NAMALWA (cell line): ENCODE measurements around the gene CTSG.
"Not testable (repeated sequence)": the region's sequence is repeated elsewhere in the genome, so short reads cannot be mapped to it uniquely, and the experiment has no call there.

Experiments
- DNase-seq: peaks from one replicate; pipeline ENCODE4 v3.0.0-alpha.2; 2015; ENCODE audit warnings: low spot score

CTSG gene

DNA sequence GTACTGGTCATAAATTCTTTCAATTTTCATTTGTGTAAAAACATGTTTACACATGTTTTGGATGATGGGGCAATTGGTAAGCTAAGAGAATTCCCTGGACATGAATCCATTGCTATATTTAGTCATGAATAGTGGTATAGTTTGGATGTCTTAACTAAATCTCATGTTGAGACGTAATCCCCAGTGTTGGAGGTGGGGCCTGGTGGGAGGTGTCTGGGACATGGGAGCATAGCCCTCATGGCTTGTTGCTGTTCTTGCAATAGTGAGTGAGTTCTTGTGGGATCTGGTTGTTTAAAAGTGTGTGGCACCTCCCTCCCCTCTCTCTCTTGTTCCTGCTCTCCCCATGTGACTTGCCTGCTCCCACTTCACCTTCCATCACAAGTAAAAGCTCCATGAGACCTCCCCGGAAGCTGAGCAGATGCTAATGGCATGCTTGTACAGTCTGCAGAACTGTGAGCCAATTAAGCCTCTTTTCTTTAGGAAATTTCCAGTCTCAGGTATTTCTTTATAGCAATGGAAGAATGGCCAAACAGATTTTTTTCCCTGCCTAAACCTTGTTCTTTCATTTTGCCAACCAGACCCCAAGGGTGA, 33.6 kb downstream of the CTSG start:
- no peak for DNase-seq

DNA sequence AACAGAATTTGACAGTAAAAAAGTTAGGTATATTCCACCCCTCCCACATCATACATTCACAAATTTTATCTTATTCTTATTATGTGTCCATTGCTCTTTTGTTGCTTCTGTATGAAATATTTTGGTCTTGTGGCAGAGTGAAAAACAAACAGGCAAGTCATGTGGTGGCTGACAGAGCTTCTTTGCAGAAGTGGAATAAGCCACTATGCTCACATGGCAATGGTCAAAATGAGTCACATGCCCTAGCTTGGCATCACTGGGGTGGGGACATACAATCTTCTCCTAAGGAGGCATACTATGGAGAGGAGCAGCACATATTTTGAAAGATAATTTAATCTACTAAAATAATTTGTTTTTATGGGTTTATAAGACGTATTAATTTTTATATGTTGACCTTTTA, 40.3 kb downstream of the CTSG start:
- no peak for DNase-seq

DNA sequence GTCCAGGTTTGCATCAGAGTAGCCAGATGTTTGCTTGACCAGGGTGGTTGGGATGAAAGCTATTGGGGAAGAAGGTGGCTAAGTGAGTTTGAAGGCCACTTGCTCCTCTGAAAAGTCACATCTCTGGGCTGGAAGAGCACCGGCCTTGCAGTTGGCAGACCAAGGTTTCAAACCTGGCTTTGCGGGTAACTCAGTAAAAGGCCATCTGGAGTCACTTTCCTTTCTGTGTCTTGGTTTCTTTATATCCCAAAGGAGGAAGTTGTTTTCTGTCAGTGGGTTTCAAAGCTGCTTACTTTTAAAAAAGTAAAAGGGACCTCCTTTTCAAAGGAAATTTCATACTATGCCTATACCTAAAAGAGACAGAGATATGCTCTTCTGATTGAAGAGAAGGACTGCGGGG, 41.8 kb downstream of the CTSG start:
- DNase-seq = no peak

DNA sequence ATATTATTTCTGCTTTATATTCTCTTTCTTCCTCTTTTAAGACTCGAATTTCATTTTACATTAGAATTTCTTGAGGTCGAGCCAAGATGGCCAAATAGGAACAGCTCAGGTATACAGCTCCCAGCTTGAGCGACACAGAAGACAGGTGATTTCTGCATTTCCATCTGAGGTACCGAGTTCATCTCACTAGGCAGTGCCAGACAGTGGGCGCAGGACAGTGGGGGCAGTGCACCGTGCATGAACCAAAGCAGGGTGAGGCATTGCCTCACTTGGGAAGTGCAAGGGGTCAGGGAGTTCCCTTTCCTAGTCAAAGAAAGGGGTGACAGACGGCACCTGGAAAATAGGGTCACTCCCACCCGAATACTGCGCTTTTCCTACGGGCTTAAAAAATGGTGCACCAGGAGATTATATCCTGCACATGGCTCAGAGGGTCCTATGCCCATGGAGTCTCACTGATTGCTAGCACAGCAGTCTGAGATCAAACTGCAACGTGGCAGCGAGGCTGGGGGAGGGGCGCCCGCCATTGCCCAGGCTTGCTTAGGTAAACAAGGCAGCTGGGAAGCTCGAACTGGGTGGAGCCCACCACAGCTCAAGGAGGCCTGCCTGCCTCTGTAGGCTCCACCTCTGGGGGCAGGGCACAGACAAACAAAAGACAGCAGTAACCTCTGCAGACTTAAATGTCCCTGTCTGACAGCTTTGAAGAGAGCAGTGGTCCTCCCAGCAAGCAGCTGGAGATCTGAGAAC, 50.0 kb downstream of the CTSG start:
- DNase-seq = not testable (repeated sequence)
